Osteocyte (in vitro differentiated cells): ENCODE results near the gene COL6A5. TPM values are rescaled to one million over a fixed set of nuclear protein-coding genes. Genes with fewer than 3 reads are reported as not detected.

ENCODE experiments used
- DNase-seq: peaks from one replicate; pipeline ENCODE4 v3.0.0; 2021; ENCODE audit warnings: mixed read lengths; ENCODE audit not compliant: unreplicated experiment; ENCODE audit errors: extremely low spot score
- H3K27ac Mint-ChIP-seq: one replicate; pipeline ENCODE4 v1.8.0; 2021; ENCODE audit warnings: mild to moderate bottlenecking, mixed read lengths; ENCODE audit not compliant: unreplicated experiment
- H3K27me3 Mint-ChIP-seq: one replicate; pipeline ENCODE4 v1.8.0; 2021; ENCODE audit warnings: mixed read lengths; ENCODE audit not compliant: unreplicated experiment
- H3K36me3 Mint-ChIP-seq: one replicate; pipeline ENCODE4 v1.8.0; 2021; ENCODE audit warnings: mixed read lengths; ENCODE audit not compliant: unreplicated experiment
- H3K4me1 Mint-ChIP-seq: one replicate; pipeline ENCODE4 v1.8.0; 2021; ENCODE audit warnings: mixed read lengths; ENCODE audit not compliant: unreplicated experiment
- H3K4me3 Mint-ChIP-seq: one replicate; pipeline ENCODE4 v1.8.0; 2021; ENCODE audit warnings: mild to moderate bottlenecking, moderate library complexity, mixed read lengths; ENCODE audit not compliant: unreplicated experiment
- H3K9me3 Mint-ChIP-seq: one replicate; pipeline ENCODE4 v1.8.0; 2021; ENCODE audit warnings: mixed read lengths; ENCODE audit not compliant: unreplicated experiment
- long read RNA-seq: library from polyadenylated mRNA; unstranded; transcript quantifications from one replicate; pipeline ENCODE4 v2.0.0, GENCODE V29; 2021
- total RNA-seq: library from RNA; stranded (reverse); gene quantifications from 2 replicates; pipeline ENCODE4 v1.2.1, GENCODE V29; 2021
- TF ChIP-seq, protein P1 (sequence below): fragments of 200-600 bp; sonication (generic); IDR thresholded peaks from 2 replicates; pipeline ENCODE4 v1.5.0; 2021; ENCODE audit warnings: antibody characterized with exemption, mild to moderate bottlenecking, moderate library complexity

The COL6A5 gene, protein sequence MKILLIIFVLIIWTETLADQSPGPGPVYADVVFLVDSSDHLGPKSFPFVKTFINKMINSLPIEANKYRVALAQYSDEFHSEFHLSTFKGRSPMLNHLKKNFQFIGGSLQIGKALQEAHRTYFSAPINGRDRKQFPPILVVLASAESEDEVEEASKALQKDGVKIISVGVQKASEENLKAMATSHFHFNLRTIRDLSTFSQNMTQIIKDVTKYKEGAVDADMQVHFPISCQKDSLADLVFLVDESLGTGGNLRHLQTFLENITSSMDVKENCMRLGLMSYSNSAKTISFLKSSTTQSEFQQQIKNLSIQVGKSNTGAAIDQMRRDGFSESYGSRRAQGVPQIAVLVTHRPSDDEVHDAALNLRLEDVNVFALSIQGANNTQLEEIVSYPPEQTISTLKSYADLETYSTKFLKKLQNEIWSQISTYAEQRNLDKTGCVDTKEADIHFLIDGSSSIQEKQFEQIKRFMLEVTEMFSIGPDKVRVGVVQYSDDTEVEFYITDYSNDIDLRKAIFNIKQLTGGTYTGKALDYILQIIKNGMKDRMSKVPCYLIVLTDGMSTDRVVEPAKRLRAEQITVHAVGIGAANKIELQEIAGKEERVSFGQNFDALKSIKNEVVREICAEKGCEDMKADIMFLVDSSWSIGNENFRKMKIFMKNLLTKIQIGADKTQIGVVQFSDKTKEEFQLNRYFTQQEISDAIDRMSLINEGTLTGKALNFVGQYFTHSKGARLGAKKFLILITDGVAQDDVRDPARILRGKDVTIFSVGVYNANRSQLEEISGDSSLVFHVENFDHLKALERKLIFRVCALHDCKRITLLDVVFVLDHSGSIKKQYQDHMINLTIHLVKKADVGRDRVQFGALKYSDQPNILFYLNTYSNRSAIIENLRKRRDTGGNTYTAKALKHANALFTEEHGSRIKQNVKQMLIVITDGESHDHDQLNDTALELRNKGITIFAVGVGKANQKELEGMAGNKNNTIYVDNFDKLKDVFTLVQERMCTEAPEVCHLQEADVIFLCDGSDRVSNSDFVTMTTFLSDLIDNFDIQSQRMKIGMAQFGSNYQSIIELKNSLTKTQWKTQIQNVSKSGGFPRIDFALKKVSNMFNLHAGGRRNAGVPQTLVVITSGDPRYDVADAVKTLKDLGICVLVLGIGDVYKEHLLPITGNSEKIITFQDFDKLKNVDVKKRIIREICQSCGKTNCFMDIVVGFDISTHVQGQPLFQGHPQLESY (N-terminal part only)
- total RNA-seq = not detected in 2 replicates
- long read RNA-seq = 0 reads

GRCh38 chr3:130345487-130346079 lies at the start of gene COL6A5:
Gene COL6A5, plus strand, starts transcription at chr3:130345672. Its CDS starts 27,967 bp downstream, at chr3:130373639.
- no peak within 1 kb of the TSS for H3K4me3 Mint-ChIP-seq
- TF ChIP-seq, protein P1, sequence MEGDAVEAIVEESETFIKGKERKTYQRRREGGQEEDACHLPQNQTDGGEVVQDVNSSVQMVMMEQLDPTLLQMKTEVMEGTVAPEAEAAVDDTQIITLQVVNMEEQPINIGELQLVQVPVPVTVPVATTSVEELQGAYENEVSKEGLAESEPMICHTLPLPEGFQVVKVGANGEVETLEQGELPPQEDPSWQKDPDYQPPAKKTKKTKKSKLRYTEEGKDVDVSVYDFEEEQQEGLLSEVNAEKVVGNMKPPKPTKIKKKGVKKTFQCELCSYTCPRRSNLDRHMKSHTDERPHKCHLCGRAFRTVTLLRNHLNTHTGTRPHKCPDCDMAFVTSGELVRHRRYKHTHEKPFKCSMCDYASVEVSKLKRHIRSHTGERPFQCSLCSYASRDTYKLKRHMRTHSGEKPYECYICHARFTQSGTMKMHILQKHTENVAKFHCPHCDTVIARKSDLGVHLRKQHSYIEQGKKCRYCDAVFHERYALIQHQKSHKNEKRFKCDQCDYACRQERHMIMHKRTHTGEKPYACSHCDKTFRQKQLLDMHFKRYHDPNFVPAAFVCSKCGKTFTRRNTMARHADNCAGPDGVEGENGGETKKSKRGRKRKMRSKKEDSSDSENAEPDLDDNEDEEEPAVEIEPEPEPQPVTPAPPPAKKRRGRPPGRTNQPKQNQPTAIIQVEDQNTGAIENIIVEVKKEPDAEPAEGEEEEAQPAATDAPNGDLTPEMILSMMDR = no peak
- H3K27me3 Mint-ChIP-seq = peaks cover 35% of the 10 kb centered on the region
- H3K9me3 Mint-ChIP-seq = no peaks in the 10 kb centered on the region
- H3K27ac Mint-ChIP-seq = no peak within 1 kb of the TSS
- no peak for DNase-seq
- H3K4me1 Mint-ChIP-seq = no peaks in the 10 kb centered on the region
- no peaks in the 10 kb centered on the region for H3K36me3 Mint-ChIP-seq

- Mint-ChIP-seq H3K27me3 (peaks cover 13% of the 10 kb centered on the region), H3K27ac (no peak overlapping the region), H3K9me3 (no peaks in the 10 kb centered on the region), H3K4me1 (no peaks in the 10 kb centered on the region), H3K36me3 (no peaks in the 10 kb centered on the region), H3K4me3 (no peak overlapping the region)
- TF ChIP-seq, protein P1 = no peak
- no peak for DNase-seq
Observed at GRCh38 chr3:130299531-130299930, 45.9 kb upstream of the COL6A5 start.

DNA sequence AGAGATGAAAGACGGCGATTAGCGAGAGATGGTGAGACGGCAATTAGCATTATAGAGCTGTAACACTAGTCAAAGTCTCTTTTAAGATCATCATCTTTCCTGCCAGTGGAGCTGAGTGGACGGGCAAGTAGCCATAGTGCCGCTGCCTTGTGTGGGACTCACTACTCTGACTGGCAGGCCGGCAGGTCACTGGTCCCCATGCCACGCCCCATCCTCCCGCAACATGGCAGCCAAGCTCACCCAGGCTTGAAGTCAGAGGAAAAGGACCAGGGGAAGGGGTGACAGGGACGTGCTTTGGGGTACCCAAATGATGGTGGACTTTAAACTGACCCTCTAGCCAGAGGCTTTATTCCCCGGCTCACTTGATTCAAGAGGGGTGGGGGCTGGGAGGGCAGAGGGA lies 44.6 kb upstream of the COL6A5 start:
- TF ChIP-seq, protein P1 = no peak
- Mint-ChIP-seq H3K27ac (no peak overlapping the region), H3K4me1 (no peaks in the 10 kb centered on the region), H3K36me3 (no peaks in the 10 kb centered on the region), H3K4me3 (no peak overlapping the region), H3K9me3 (no peaks in the 10 kb centered on the region), H3K27me3 (peaks cover 14% of the 10 kb centered on the region)
- no peak for DNase-seq

DNA sequence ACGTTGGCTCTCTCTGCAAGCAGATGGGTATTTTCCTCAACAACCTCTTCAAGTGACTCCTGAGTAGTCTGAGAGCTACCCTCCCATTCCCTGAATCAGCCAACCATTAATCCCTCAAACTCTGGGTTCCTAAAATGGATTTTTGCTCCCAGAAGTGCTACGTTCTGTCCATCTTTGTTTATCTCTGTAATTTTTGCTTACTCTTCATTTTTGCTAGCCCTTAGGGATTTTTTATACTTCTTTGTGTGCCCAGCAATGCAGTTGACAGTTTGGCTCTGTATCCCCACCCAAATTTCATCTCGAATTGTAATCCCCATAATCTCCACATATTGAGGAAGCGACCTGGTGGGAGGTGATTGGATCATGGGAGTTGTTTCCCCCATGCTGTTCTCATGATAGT lies 35.4 kb upstream of the COL6A5 start:
- DNase-seq = no peak
- Mint-ChIP-seq H3K27ac (no peak overlapping the region), H3K36me3 (no peaks in the 10 kb centered on the region), H3K27me3 (peaks cover 7% of the 10 kb centered on the region), H3K4me1 (no peaks in the 10 kb centered on the region), H3K4me3 (no peak overlapping the region), H3K9me3 (no peaks in the 10 kb centered on the region)
- TF ChIP-seq, protein P1 = no peak
